Ovary (tissue), 9 donors: ENCODE results near the gene ORMDL1. TPM values are rescaled to one million over a fixed set of nuclear protein-coding genes. Genes with fewer than 3 reads are reported as not detected.
"Not testable (repeated sequence)": the region's sequence is repeated elsewhere in the genome, so short reads cannot be mapped to it uniquely, and the experiment has no call there.

Experiments used
- DNase-seq, 5 donors: peaks; one replicate each; pipeline ENCODE4 v3.0.0-alpha.2; 2019 to 2020
- H3K27ac ChIP-seq, 2 donors: fragments of 200-600 bp; one replicate each; pipeline versions ENCODE4 v1.5.1 to v1.8.0; 2019 to 2022
- H3K27me3 ChIP-seq: fragments of 200-600 bp; one replicate; pipeline ENCODE4 v1.8.0; 2022
- H3K36me3 ChIP-seq: fragments of 200-600 bp; sonication (generic); one replicate; pipeline ENCODE4 v1.5.1; 2019
- H3K4me1 ChIP-seq: one replicate; pipeline ENCODE4 v1.8.1; 2013; ENCODE audit warnings: mild to moderate bottlenecking, moderate library complexity; ENCODE audit not compliant: insufficient read depth
- H3K4me3 ChIP-seq: fragments of 200-600 bp; sonication (generic); one replicate; pipeline ENCODE4 v1.5.1; 2017
- H3K9me3 ChIP-seq, 2 donors: fragments of 200-600 bp in 1 of 2; sonication (generic) in 1 of 2; one replicate each; pipeline versions ENCODE4 v1.5.1 to v1.8.1; 2013 to 2019; ENCODE audit warnings: mild to moderate bottlenecking in 1 of 2, moderate library complexity in 1 of 2
- EP300 ChIP-seq: sonication (generic); formaldehyde crosslinking; IDR thresholded peaks from one replicate; pipeline ENCODE4 v1.6.1; 2017; ENCODE audit warnings: antibody characterized with exemption
- POLR2A ChIP-seq: fragments of 450-650 bp; IDR thresholded peaks from one replicate; pipeline ENCODE4 v1.6.1; 2017; ENCODE audit warnings: antibody characterized with exemption, mild to moderate bottlenecking, moderate library complexity
- WGBS, 3 donors: extraction: QIAGEN DNeasy Blood & Tissue Kit in 1 of 3; methylation state at CpG; one replicate each; pipeline versions ENCODE4 v1.1.5 to v1.1.7; 2013 to 2017; 5-methylcytosine and 5-hydroxymethylcytosine counted together
- intact Hi-C, 4 donors: fragments of 100-400 bp; cut with DNase I; formaldehyde crosslinking; loops; one replicate each; pipeline versions ENCODE4 v1.11.0 to v1.15.1; 2022 to 2023
- polyA plus RNA-seq, 2 donors: library from polyadenylated mRNA; stranded (reverse); fragments of 200-250 nt in 1 of 2; fragments of 350-450 nt in 1 of 2; fragmentation: Illumina TruSeq in 1 of 2; extraction: RNeasy Lipid Tissue Mini Kit (QIAGEN cat#74804) in 1 of 2; gene quantifications; one replicate each; pipeline ENCODE4 v1.2.3, GENCODE V29; 2013 to 2014
- total RNA-seq, 7 donors: library from RNA; depleted of rRNA in 2 of 7; stranded (reverse); fragments of >200 nt in 2 of 7; fragmentation: NEBNext Ultra II Directional in 3 of 7; extraction: Animal tissue kit (Norgen Biotek cat#: 25700) in 3 of 7; gene quantifications; one replicate each; pipeline versions ENCODE4 v1.1.0 to v1.2.4, GENCODE V29; 2016 to 2023
- TF ChIP-seq, protein P1 (sequence below), 3 donors: fragments of 450-650 bp in 2 of 3; fragments of 200-600 bp in 1 of 3; IDR thresholded peaks; one replicate each; pipeline versions ENCODE4 v1.5.1 to v1.8.0; 2016 to 2022; ENCODE audit warnings: antibody characterized with exemption in 3 of 3, mild to moderate bottlenecking in 1 of 3
- donor health status: DM: no; HTN: no; CAD: no; lungs with moderate emphysema.
- donor health status: DM: no; HTN: no; CAD: no.
- donor health status: Bipolar disorder and iron deficiency.
- donor health status: DM: yes; HTN: yes; CAD: no.
- donor health status: DM: no; HTN: no; CAD: no.
- donor health status: DM: yes; HTN: yes; CAD: no.

Gene ORMDL1
- total and polyA plus RNA-seq, 9 donors, result 34.8 to 70.7 (median 48.7) TPM

DNA sequence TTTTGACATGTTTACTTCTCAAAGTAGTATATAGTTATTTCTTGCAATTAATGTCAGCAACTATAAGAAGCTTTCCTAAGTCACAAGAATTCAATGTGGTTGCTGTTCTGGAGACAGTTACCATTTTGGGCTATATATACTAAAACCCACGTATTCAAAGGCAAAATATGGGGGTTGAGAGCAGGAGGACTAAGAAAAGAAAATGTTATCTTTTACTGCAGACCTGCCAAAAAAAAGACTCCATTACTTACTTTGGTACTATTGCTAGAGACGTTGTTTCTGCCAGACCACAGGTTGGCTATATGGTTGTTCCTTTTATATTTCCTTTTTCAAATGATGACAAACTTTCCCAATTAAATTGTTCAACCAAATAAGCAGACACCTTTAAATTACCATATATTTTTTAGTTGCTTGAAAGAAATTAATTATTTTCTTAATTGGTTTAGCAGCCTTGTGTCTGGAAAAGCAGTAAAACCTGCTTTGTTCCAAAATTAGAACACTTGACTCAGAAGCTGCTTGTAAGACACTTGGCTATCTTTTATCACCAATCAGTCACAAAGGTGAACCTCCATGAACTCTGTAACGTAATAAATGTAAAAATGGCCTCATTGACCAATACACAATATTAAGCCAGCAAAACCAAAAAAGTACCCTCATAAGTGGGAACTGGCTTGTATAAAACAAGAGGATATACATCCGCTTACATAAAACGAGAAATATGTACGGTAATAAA lies 13.4 kb downstream of the ORMDL1 start:
- no peaks in the 10 kb centered on the region for H3K36me3 ChIP-seq
- no peak overlapping the region for H3K27ac ChIP-seq
- no peaks in the 10 kb centered on the region for H3K27me3 ChIP-seq
- H3K4me3 ChIP-seq, result no peak overlapping the region
- H3K4me1 ChIP-seq, result no peaks in the 10 kb centered on the region
- H3K9me3 ChIP-seq, result no peaks in the 10 kb centered on the region
- TF ChIP-seq EP300 (no peak), POLR2A (no peak)
- TF ChIP-seq, protein P1, sequence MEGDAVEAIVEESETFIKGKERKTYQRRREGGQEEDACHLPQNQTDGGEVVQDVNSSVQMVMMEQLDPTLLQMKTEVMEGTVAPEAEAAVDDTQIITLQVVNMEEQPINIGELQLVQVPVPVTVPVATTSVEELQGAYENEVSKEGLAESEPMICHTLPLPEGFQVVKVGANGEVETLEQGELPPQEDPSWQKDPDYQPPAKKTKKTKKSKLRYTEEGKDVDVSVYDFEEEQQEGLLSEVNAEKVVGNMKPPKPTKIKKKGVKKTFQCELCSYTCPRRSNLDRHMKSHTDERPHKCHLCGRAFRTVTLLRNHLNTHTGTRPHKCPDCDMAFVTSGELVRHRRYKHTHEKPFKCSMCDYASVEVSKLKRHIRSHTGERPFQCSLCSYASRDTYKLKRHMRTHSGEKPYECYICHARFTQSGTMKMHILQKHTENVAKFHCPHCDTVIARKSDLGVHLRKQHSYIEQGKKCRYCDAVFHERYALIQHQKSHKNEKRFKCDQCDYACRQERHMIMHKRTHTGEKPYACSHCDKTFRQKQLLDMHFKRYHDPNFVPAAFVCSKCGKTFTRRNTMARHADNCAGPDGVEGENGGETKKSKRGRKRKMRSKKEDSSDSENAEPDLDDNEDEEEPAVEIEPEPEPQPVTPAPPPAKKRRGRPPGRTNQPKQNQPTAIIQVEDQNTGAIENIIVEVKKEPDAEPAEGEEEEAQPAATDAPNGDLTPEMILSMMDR (IDR thresholded peaks at IDR 0.05), result no peak
- DNase-seq, result no peak
- 47 to 65% (median 63%) methylated on average over 6 of the region's 6 CpGs for whole genome bisulfite sequencing, 3 donors
- intact Hi-C loops, result no loop called here

DNA sequence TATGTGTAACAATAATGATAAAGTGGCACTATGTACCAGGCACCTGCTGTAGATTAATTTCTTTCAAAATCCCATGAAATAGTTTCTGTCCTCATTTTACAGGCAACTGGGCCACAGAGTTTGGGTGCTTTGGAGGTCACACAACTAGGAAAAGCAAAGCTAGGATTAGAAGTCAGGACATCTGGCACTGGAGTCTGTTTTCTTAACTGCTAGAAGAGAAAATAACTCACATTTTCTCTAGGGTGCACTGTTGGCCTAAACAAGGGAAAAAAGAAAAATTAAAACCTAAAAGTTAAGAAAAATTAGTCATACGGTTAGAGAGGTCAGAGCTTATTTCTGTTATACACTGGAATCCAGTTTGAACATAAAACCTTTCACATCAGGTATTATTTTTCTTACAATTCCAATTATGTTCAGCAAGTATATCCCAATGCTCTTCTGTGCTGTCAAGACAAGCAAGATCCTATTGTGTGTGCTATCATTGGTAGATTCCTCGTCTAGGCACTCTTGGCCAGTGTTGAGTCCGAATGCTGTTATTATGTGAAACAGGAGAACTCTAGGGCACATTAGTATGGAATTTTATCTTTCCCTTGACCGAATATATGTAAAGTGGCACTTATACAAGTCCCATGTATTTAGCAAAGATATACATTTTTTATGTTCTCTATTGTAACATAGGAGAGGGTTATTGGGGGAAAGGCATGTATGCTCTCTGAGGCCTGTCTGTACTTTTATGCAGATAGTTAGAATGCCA lies 20.1 kb downstream of the ORMDL1 start:
- Histone ChIP-seq H3K4me1 (no peaks in the 10 kb centered on the region), H3K9me3 (no peaks in the 10 kb centered on the region), H3K27me3 (no peaks in the 10 kb centered on the region), H3K36me3 (no peaks in the 10 kb centered on the region), H3K4me3 (no peak overlapping the region), H3K27ac (no peak overlapping the region)
- DNase-seq, result no peak
- intact Hi-C loops, result no loop called here
- no peak for TF ChIP-seq EP300
- TF ChIP-seq POLR2A, result no peak
- TF ChIP-seq, protein P1 (IDR thresholded peaks at IDR 0.05), result no peak
- 62 to 69% (median 64%) methylated on average over 4 of the region's 4 CpGs for WGBS, 3 donors

DNA sequence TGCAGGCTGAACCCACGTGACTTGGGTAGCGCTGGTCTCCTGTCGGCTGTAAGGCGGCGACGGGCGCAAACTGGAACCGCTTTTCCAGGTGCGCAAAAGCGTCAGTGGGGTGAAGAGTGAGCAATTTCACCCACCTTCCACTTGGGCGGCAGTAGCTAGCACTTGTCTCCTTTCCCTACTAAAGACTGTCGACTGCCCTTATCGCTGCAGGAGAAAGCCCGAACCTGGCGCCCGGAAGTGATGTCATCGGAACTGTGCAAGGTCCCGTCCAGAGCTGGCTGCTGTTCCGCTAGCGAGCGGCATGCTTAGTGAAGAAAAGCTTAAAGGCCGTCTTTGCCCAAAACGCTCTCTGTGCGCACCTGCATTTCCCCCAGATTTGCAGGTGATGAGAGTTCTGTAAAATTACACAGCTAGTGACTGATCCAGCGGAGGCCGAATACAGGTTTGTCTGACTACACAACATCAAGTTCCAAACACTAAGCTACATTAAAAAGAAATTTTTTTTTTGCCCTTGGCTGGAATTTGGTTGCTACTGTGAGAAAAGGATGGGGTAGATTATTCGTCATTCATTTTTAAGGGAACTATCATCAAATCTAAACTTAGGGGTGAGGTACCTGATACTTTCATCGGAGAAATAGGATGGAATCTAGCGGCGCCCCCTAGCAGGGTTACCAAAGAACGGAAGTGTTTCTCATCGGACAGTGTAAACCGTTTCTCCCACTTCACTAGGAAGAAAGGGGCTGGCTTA lies 21.4 kb downstream of the ORMDL1 start, which contains the start of gene OSGEPL1:
TSS of gene OSGEPL1 (minus strand) at position 242 of the 748 bp plus-strand sequence. CDS start 1,152 bp downstream, outside the sequence.
- Histone ChIP-seq H3K36me3 (no peaks in the 10 kb centered on the region), H3K4me1 (no peaks in the 10 kb centered on the region), H3K9me3 (no peaks in the 10 kb centered on the region), H3K27me3 (no peaks in the 10 kb centered on the region), H3K4me3 (peak within 1 kb of the TSS; percentile 70), H3K27ac (peak within 1 kb of the TSS; percentile 69 to 74)
- TF ChIP-seq, protein P1 (IDR thresholded peaks at IDR 0.05), result peak in 2 of 3 donors; percentile 32 to 53
- TF ChIP-seq EP300, result peak; percentile 25
- TF ChIP-seq POLR2A, result no peak
- peak; percentile 90 to 93 (median 91) for DNase-seq
- 0% methylated on average over 33 of the region's 33 CpGs for WGBS, 3 donors
- intact Hi-C loops, result no loop called here

DNA sequence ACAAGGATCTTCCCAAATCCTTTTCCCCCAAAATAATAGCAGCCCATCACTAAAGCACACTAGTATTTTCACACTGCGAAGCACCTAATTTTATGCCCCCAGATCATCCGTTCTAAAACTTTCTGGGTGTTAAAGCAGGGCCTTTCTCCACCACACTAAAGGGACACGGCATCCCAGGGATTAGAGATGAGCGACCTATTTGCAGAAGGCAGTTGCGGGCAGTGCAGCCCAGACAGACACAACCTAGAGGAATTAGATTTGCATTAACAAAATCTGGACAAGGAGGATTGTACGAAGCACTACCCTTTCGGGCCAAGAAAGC lies 21.9 kb downstream of the ORMDL1 start:
- no peaks in the 10 kb centered on the region for H3K36me3 ChIP-seq
- DNase-seq, result no peak
- WGBS, 3 donors, result 0 to 2% (median 1%) methylated on average over 7 of the region's 7 CpGs
- intact Hi-C loops, result no loop called here
- no peaks in the 10 kb centered on the region for H3K4me1 ChIP-seq
- TF ChIP-seq POLR2A, result no peak
- TF ChIP-seq EP300, result no peak
- TF ChIP-seq, protein P1 (IDR thresholded peaks at IDR 0.05), result no peak
- H3K4me3 ChIP-seq, result peak overlapping the region; percentile 70
- H3K9me3 ChIP-seq, result no peaks in the 10 kb centered on the region
- no peaks in the 10 kb centered on the region for H3K27me3 ChIP-seq
- H3K27ac ChIP-seq, result peak overlapping the region; percentile 69 to 74

DNA sequence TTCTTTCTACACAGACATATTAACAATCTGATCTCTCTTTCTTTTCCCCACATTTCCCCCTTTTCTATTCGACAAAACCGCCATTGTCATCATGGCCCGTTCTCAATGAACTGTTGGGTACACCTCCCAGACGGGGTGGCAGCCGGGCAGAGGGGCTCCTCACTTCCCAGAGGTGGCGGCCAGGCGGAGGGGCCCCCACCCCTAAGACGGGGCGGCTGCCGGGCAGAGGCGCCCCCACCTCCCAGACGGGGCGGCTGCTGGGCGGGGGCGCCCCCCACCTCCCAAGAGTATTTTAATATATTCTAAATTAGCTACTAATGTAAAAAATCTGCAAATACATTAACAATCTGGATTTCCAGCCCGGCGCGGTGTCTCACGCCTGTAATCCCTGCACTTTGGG lies 24.0 kb downstream of the ORMDL1 start:
- H3K4me1 ChIP-seq, H3K36me3 ChIP-seq, H3K9me3 ChIP-seq, H3K4me3 ChIP-seq, H3K27me3 ChIP-seq, H3K27ac ChIP-seq, DNase-seq, intact Hi-C loops: not testable (repeated sequence)
- WGBS, 3 donors, result 93 to 97% (median 96%) methylated on average over 17 to 19 of the region's 19 CpGs
